WTC11 (cell line): ENCODE results near the gene NAT9.

Experiments used
- CTCF ChIP-seq: fragments of 200-600 bp; IDR thresholded peaks from 2 replicates; pipeline ENCODE4 v1.8.0; 2022; ENCODE audit warnings: antibody characterized with exemption
- ESRRA ChIP-seq: sonication (generic); formaldehyde crosslinking; IDR thresholded peaks from 2 replicates; pipeline ENCODE4 v1.8.1; 2022; ENCODE audit warnings: mild to moderate bottlenecking, missing genetic modification reagents, borderline replicate concordance

GRCh38 chr17:74796211-74796610 is 20.1 kb upstream of the NAT9 start:
- TF ChIP-seq CTCF (no peak), ESRRA (CRISPR knock-in tag) (no peak)
